H9 (cell line): ENCODE measurements around the gene CRACR2A. TPM values are rescaled to one million over a fixed set of nuclear protein-coding genes. Genes with fewer than 3 reads are reported as not detected.

Experiments
- DNase-seq: peaks from one replicate; pipeline ENCODE4 v3.0.0-alpha.2; 2017
- H2AFZ ChIP-seq: one replicate; pipeline ENCODE4 v1.6.1; 2013; ENCODE audit warnings: mild to moderate bottlenecking, low read length, control low read depth, moderate library complexity
- H2AK5ac ChIP-seq: 2 replicates; pipeline ENCODE4 v1.6.1; 2013; ENCODE audit warnings: low read length, control low read depth, mixed read lengths; ENCODE audit not compliant: insufficient read length
- H2BK120ac ChIP-seq: one replicate; pipeline ENCODE4 v1.6.1; 2013; ENCODE audit warnings: low read depth, mild to moderate bottlenecking, low read length, control low read depth, inconsistent platforms; ENCODE audit not compliant: poor library complexity, severe bottlenecking
- H2BK12ac ChIP-seq: 2 replicates; pipeline ENCODE4 v1.6.1; 2013; ENCODE audit warnings: low read length, control low read depth, mixed read lengths, low read depth; ENCODE audit not compliant: insufficient read length
- H2BK15ac ChIP-seq: 2 replicates; pipeline ENCODE4 v1.6.1; 2013; ENCODE audit warnings: low read depth, low read length, control low read depth
- H2BK20ac ChIP-seq: one replicate; pipeline ENCODE4 v1.6.1; 2013; ENCODE audit warnings: low read depth, mild to moderate bottlenecking, low read length, control low read depth, inconsistent platforms; ENCODE audit not compliant: poor library complexity, severe bottlenecking
- H2BK5ac ChIP-seq: 2 replicates; pipeline ENCODE4 v1.6.1; 2013; ENCODE audit warnings: low read length, control low read depth, mixed read lengths; ENCODE audit not compliant: insufficient read length
- H3K14ac ChIP-seq: 2 replicates; pipeline ENCODE4 v1.6.1; 2013; ENCODE audit warnings: low read length, control low read depth; ENCODE audit not compliant: insufficient read depth
- H3K18ac ChIP-seq: 2 replicates; pipeline ENCODE4 v1.6.1; 2013; ENCODE audit warnings: low read depth, mild to moderate bottlenecking, mixed read lengths, low read length, control low read depth; ENCODE audit not compliant: insufficient read length
- H3K23ac ChIP-seq: 2 replicates; pipeline ENCODE4 v1.6.1; 2013; ENCODE audit warnings: low read length, control low read depth, mixed read lengths, low read depth; ENCODE audit not compliant: insufficient read length
- H3K23me2 ChIP-seq: 2 replicates; pipeline ENCODE4 v1.6.1; 2013; ENCODE audit warnings: low read depth, mild to moderate bottlenecking, mixed read lengths, low read length, control low read depth; ENCODE audit not compliant: insufficient read length, poor library complexity, severe bottlenecking
- H3K27ac ChIP-seq: 2 replicates; pipeline ENCODE4 v1.5.1; 2013; ENCODE audit warnings: low read length, control low read depth, mixed read lengths, low read depth; ENCODE audit not compliant: insufficient read length
- H3K27me3 ChIP-seq: 2 replicates; pipeline ENCODE4 v1.6.1; 2013; ENCODE audit warnings: low read length, control low read depth, inconsistent platforms; ENCODE audit not compliant: insufficient read depth
- H3K4ac ChIP-seq: 2 replicates; pipeline ENCODE4 v1.6.1; 2013; ENCODE audit warnings: low read depth, mild to moderate bottlenecking, control low read depth, inconsistent platforms, low read length, moderate library complexity
- H3K4me1 ChIP-seq: 2 replicates; pipeline ENCODE4 v1.6.1; 2013; ENCODE audit warnings: low read length, control low read depth, inconsistent platforms; ENCODE audit not compliant: insufficient read depth
- H3K4me2 ChIP-seq: 2 replicates; pipeline ENCODE4 v1.6.1; 2013; ENCODE audit warnings: low read length, control low read depth, mixed read lengths; ENCODE audit not compliant: insufficient read length, insufficient read depth
- H3K56ac ChIP-seq: 2 replicates; pipeline ENCODE4 v1.6.1; 2013; ENCODE audit warnings: low read depth, mild to moderate bottlenecking, mixed read lengths, low read length, control low read depth; ENCODE audit not compliant: insufficient read length
- H3K79me1 ChIP-seq: 2 replicates; pipeline ENCODE4 v1.6.1; 2013; ENCODE audit warnings: low read depth, mild to moderate bottlenecking, moderate library complexity, low read length, control low read depth, inconsistent platforms; ENCODE audit not compliant: insufficient read depth, poor library complexity, severe bottlenecking
- H3K79me2 ChIP-seq: 2 replicates; pipeline ENCODE4 v1.6.1; 2013; ENCODE audit warnings: low read length, control low read depth, inconsistent platforms; ENCODE audit not compliant: insufficient read depth
- H3K9ac ChIP-seq: 2 replicates; pipeline ENCODE4 v1.6.1; 2013; ENCODE audit warnings: low read length, control low read depth, mixed read lengths; ENCODE audit not compliant: insufficient read length; ENCODE audit errors: extremely low read depth
- H3K9me3 ChIP-seq: one replicate; pipeline ENCODE4 v1.6.1; 2013; ENCODE audit warnings: low read depth, low read length, inconsistent platforms; ENCODE audit not compliant: control insufficient read depth
- H3T11ph ChIP-seq: one replicate; pipeline ENCODE4 v1.6.1; 2013; ENCODE audit warnings: mild to moderate bottlenecking, low read length, control low read depth, inconsistent platforms
- H4K20me1 ChIP-seq: one replicate; pipeline ENCODE4 v1.6.1; 2013; ENCODE audit not compliant: control insufficient read depth, insufficient read length, insufficient read depth
- H4K5ac ChIP-seq: 2 replicates; pipeline ENCODE4 v1.6.1; 2013; ENCODE audit warnings: low read depth, mild to moderate bottlenecking, mixed read lengths, low read length, control low read depth; ENCODE audit not compliant: insufficient read length
- H4K8ac ChIP-seq: replicated peaks from 2 replicates; pipeline ENCODE4 v1.6.1; 2013; ENCODE audit warnings: low read length, control low read depth, mixed read lengths, low read depth; ENCODE audit not compliant: insufficient read length
- H4K91ac ChIP-seq: 2 replicates; pipeline ENCODE4 v1.6.1; 2013; ENCODE audit warnings: low read depth, mild to moderate bottlenecking, moderate library complexity, mixed read lengths, low read length, control low read depth; ENCODE audit not compliant: insufficient read length
- H3K27ac Mint-ChIP-seq, 3 experiments: 2 replicates in 2 of 3; 3 replicates in 1 of 3; pipeline ENCODE4 v1.8.0; 2020 to 2021; ENCODE audit warnings: mixed read lengths in 3 of 3, mild to moderate bottlenecking in 1 of 3, moderate library complexity in 1 of 3
- H3K27me3 Mint-ChIP-seq: 2 replicates; pipeline ENCODE4 v1.8.0; 2021; ENCODE audit warnings: low read depth, mild to moderate bottlenecking, moderate library complexity, mixed read lengths
- H3K36me3 Mint-ChIP-seq, 3 experiments: 2 replicates in 2 of 3; 3 replicates in 1 of 3; pipeline ENCODE4 v1.8.0; 2020 to 2021; ENCODE audit warnings: low read depth in 3 of 3, mixed read lengths in 3 of 3; ENCODE audit not compliant: insufficient read depth in 1 of 3
- H3K4me1 Mint-ChIP-seq, 2 experiments: 2 replicates each; pipeline ENCODE4 v1.8.0; 2020; ENCODE audit warnings: mixed read lengths in 2 of 2
- H3K4me3 Mint-ChIP-seq, 2 experiments: 2 replicates in 1 of 2; 3 replicates in 1 of 2; pipeline ENCODE4 v1.8.0; 2020 to 2021; ENCODE audit warnings: mild to moderate bottlenecking in 2 of 2, mixed read lengths in 2 of 2, moderate library complexity in 1 of 2
- H3K9me3 Mint-ChIP-seq, 2 experiments: 2 replicates in 1 of 2; 3 replicates in 1 of 2; pipeline ENCODE4 v1.8.0; 2020; ENCODE audit warnings: mild to moderate bottlenecking in 2 of 2, mixed read lengths in 2 of 2, moderate library complexity in 1 of 2
- WGBS: extraction: QIAGEN DNeasy Blood & Tissue Kit; methylation state at CpG from one replicate; pipeline ENCODE4 v1.1.7; 2013; ENCODE audit warnings: missing lambda C conversion rate, low lambda C conversion rate, mixed read lengths; ENCODE audit not compliant: insufficient read length; ENCODE audit errors: extremely low coverage; 5-methylcytosine and 5-hydroxymethylcytosine counted together
- total RNA-seq: library from RNA; stranded (reverse); gene quantifications from 2 replicates; pipeline ENCODE4 v1.2.1, GENCODE V29; 2021
- TF ChIP-seq, protein P1 (sequence below): fragments of 200-600 bp; sonication (generic); conservative IDR thresholded peaks from 3 replicates; pipeline ENCODE4 v1.8.0; 2021; ENCODE audit warnings: antibody characterized with exemption, mild to moderate bottlenecking

CRACR2A gene
- total RNA-seq, 1 experiment from 2014 or later: 2.0 TPM

DNA sequence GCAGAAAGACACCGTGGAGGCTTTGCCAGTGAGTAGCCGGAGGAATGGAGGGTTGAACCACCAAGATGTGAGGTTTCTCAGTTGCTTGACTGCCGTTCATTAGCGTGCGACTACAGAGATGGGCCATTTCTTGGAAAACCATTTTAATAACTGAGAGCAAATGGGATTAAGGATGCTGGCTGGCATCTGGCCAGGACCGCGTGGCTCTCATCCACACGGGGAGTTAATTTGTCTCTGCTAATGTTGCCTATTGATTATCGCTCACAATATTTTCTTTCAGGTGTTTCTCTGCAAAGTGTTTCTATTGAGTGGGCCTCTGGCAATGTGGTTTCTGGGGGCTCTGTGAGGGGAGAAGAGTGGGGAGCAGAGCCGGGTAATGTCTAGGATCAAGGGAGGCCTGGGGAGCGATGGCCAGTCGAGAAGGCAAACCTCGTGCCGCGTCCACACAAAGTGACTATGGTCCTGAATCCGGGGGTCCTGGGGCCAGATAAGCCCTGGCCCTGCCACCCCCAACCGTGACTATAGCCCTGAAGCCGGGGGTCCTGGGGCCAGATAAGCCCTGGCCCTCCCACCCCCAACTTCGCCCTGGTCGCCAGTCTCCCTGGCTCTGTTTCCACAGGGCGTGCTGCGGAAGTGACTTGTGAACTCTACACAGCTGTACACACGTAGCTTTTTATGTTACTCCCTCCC lies 151.3 kb downstream of the CRACR2A start:
- H3K4me3 Mint-ChIP-seq: no peak overlapping the region
- H3K4me2 ChIP-seq: no peak overlapping the region
- H4K91ac ChIP-seq: no peak overlapping the region
- no peaks in the 10 kb centered on the region; a peak in 1 of 5 replicates for H3K9me3 Mint-ChIP-seq
- no peak overlapping the region for H3K14ac ChIP-seq
- no peaks in the 10 kb centered on the region for H3K36me3 Mint-ChIP-seq
- H3K9ac ChIP-seq: no peak overlapping the region
- no peak overlapping the region for H3K23ac ChIP-seq
- no peak overlapping the region for H2BK120ac ChIP-seq
- no peak for DNase-seq
- H3K18ac ChIP-seq: no peak overlapping the region
- no peak overlapping the region for H2BK20ac ChIP-seq
- WGBS: no CpG with 5 or more reads among the region's 23 CpGs
- H4K5ac ChIP-seq: no peak overlapping the region
- no peak overlapping the region for H3K27ac Mint-ChIP-seq
- peaks cover 8% of the 10 kb centered on the region for H3K23me2 ChIP-seq
- H3K4me1 ChIP-seq: peaks cover 7% of the 10 kb centered on the region
- peaks cover 64 to 78% of the 10 kb centered on the region in 2 experiments for H3K4me1 Mint-ChIP-seq
- no peak overlapping the region for H2BK5ac ChIP-seq
- H3K4ac ChIP-seq: no peak overlapping the region
- no peaks in the 10 kb centered on the region for H3K79me1 ChIP-seq
- H3K9me3 ChIP-seq: no peaks in the 10 kb centered on the region
- peaks cover 45% of the 10 kb centered on the region for H3K27me3 Mint-ChIP-seq
- TF ChIP-seq, protein P1, sequence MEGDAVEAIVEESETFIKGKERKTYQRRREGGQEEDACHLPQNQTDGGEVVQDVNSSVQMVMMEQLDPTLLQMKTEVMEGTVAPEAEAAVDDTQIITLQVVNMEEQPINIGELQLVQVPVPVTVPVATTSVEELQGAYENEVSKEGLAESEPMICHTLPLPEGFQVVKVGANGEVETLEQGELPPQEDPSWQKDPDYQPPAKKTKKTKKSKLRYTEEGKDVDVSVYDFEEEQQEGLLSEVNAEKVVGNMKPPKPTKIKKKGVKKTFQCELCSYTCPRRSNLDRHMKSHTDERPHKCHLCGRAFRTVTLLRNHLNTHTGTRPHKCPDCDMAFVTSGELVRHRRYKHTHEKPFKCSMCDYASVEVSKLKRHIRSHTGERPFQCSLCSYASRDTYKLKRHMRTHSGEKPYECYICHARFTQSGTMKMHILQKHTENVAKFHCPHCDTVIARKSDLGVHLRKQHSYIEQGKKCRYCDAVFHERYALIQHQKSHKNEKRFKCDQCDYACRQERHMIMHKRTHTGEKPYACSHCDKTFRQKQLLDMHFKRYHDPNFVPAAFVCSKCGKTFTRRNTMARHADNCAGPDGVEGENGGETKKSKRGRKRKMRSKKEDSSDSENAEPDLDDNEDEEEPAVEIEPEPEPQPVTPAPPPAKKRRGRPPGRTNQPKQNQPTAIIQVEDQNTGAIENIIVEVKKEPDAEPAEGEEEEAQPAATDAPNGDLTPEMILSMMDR: no peak
- no peaks in the 10 kb centered on the region for H4K20me1 ChIP-seq
- no peaks in the 10 kb centered on the region; the same call in 1 of the 2 replicates for H3K27me3 ChIP-seq
- no peak overlapping the region for H2BK12ac ChIP-seq
- no peaks in the 10 kb centered on the region for H3K79me2 ChIP-seq
- no peak overlapping the region for H4K8ac ChIP-seq
- no peak overlapping the region for H2AK5ac ChIP-seq
- H2AFZ ChIP-seq: no peak overlapping the region
- no peak overlapping the region for H3T11ph ChIP-seq
- H3K56ac ChIP-seq: no peak overlapping the region
- no peak overlapping the region for H3K27ac ChIP-seq
- H2BK15ac ChIP-seq: no peak overlapping the region
